Neural progenitor cell (in vitro differentiated cells): ENCODE measurements around the gene FRA10AC1. TPM values are rescaled to one million over a fixed set of nuclear protein-coding genes. Genes with fewer than 3 reads are reported as not detected.
"Not testable (repeated sequence)": the region's sequence is repeated elsewhere in the genome, so short reads cannot be mapped to it uniquely, and the experiment has no call there.

ENCODE experiments used
- DNase-seq: peaks from one replicate; pipeline ENCODE4 v3.0.0-alpha.2; 2016; ENCODE audit warnings: low spot score
- H2AFZ ChIP-seq: fragments of 200-600 bp; sonication (generic); replicated peaks from 2 replicates; pipeline ENCODE4 v1.6.1; 2016; ENCODE audit warnings: antibody characterized with exemption
- H3F3A ChIP-seq: fragments of 200-600 bp; sonication (generic); 2 replicates; pipeline ENCODE4 v1.6.1; 2016; ENCODE audit warnings: antibody characterized with exemption, low read depth
- H3K27ac ChIP-seq: fragments of 200-600 bp; sonication (generic); 2 replicates; pipeline ENCODE4 v1.5.1; 2016; ENCODE audit warnings: mild to moderate bottlenecking
- H3K27me3 ChIP-seq: fragments of 200-600 bp; sonication (generic); 2 replicates; pipeline ENCODE4 v1.6.1; 2016; ENCODE audit warnings: mild to moderate bottlenecking, moderate library complexity
- H3K36me3 ChIP-seq: fragments of 200-600 bp; sonication (generic); 2 replicates; pipeline ENCODE4 v1.5.1; 2016
- H3K4me1 ChIP-seq: fragments of 200-600 bp; sonication (generic); 2 replicates; pipeline ENCODE4 v1.6.1; 2016; ENCODE audit warnings: mixed run types
- H3K4me2 ChIP-seq: fragments of 200-600 bp; sonication (generic); 2 replicates; pipeline ENCODE4 v1.6.1; 2016
- H3K4me3 ChIP-seq: fragments of 200-600 bp; sonication (generic); 2 replicates; pipeline ENCODE4 v1.5.1; 2016
- H3K79me2 ChIP-seq: fragments of 200-600 bp; sonication (generic); 2 replicates; pipeline ENCODE4 v1.6.1; 2016; ENCODE audit warnings: low read depth
- H3K9ac ChIP-seq: fragments of 200-600 bp; sonication (generic); 2 replicates; pipeline ENCODE4 v1.6.1; 2016
- H3K9me3 ChIP-seq: fragments of 200-600 bp; sonication (generic); 2 replicates; pipeline ENCODE4 v1.5.1; 2016; ENCODE audit warnings: low read depth
- H4K20me1 ChIP-seq: fragments of 200-600 bp; sonication (generic); 2 replicates; pipeline ENCODE4 v1.6.1; 2016; ENCODE audit warnings: low read depth
- H3K27ac Mint-ChIP-seq: 3 replicates; pipeline ENCODE4 v1.8.0; 2021; ENCODE audit warnings: mixed read lengths
- H3K27me3 Mint-ChIP-seq: 2 replicates; pipeline ENCODE4 v1.8.0; 2022; ENCODE audit warnings: low read depth, mild to moderate bottlenecking, inconsistent platforms, moderate library complexity, mixed read lengths; ENCODE audit not compliant: insufficient read depth
- H3K36me3 Mint-ChIP-seq: 3 replicates; pipeline ENCODE4 v1.8.0; 2021; ENCODE audit warnings: mixed read lengths
- H3K4me1 Mint-ChIP-seq: 3 replicates; pipeline ENCODE4 v1.8.0; 2021; ENCODE audit warnings: mixed read lengths
- H3K4me3 Mint-ChIP-seq: 3 replicates; pipeline ENCODE4 v1.8.0; 2021; ENCODE audit warnings: mild to moderate bottlenecking, moderate library complexity, mixed read lengths
- H3K9me3 Mint-ChIP-seq: 3 replicates; pipeline ENCODE4 v1.8.0; 2020; ENCODE audit warnings: mixed read lengths
- EZH2 ChIP-seq: fragments of 200-600 bp; sonication (generic); IDR thresholded peaks from 2 replicates; pipeline ENCODE4 v1.6.1; 2017; ENCODE audit warnings: antibody characterized with exemption, mild to moderate bottlenecking, moderate library complexity
- EZH2phosphoT487 ChIP-seq: fragments of 200-600 bp; sonication (generic); IDR thresholded peaks from 2 replicates; pipeline ENCODE4 v1.6.1; 2017; ENCODE audit warnings: antibody characterized with exemption
- total RNA-seq: library from RNA; depleted of rRNA; stranded (reverse); fragments of >200 nt; gene quantifications from 2 replicates; pipeline ENCODE4 v1.2.3, GENCODE V29; 2015; ENCODE audit warnings: low replicate concordance
- TF ChIP-seq, protein P1 (sequence below): fragments of 200-600 bp; sonication (generic); IDR thresholded peaks from 2 replicates; pipeline ENCODE4 v1.5.1; 2017; ENCODE audit warnings: antibody characterized with exemption, mild to moderate bottlenecking

Gene FRA10AC1
- total RNA-seq, 1 donor from 2014 or later = 31.4 TPM

- H4K20me1 ChIP-seq = no peaks in the 10 kb centered on the region
- Mint-ChIP-seq H3K4me1 (peaks cover 33% of the 10 kb centered on the region), H3K9me3 (no peaks in the 10 kb centered on the region)
Observed at GRCh38 chr10:93703066-93703465, 674 bp upstream of the FRA10AC1 start.

GRCh38 chr10:93701866-93702209, 554 bp downstream of the FRA10AC1 start:
- Mint-ChIP-seq H3K4me3 (no peak overlapping the region), H3K9me3 (no peaks in the 10 kb centered on the region), H3K36me3 (peaks cover 4% of the 10 kb centered on the region), H3K4me1 (peaks cover 30% of the 10 kb centered on the region), H3K27me3 (no peaks in the 10 kb centered on the region), H3K27ac (no peak overlapping the region)
- DNase-seq = no peak
- H2AFZ ChIP-seq = peak overlapping the region; percentile 71
- peak overlapping the region; percentile 62 for H3K9ac ChIP-seq
- H3K36me3 ChIP-seq = peaks cover 12% of the 10 kb centered on the region
- TF ChIP-seq, protein P1, sequence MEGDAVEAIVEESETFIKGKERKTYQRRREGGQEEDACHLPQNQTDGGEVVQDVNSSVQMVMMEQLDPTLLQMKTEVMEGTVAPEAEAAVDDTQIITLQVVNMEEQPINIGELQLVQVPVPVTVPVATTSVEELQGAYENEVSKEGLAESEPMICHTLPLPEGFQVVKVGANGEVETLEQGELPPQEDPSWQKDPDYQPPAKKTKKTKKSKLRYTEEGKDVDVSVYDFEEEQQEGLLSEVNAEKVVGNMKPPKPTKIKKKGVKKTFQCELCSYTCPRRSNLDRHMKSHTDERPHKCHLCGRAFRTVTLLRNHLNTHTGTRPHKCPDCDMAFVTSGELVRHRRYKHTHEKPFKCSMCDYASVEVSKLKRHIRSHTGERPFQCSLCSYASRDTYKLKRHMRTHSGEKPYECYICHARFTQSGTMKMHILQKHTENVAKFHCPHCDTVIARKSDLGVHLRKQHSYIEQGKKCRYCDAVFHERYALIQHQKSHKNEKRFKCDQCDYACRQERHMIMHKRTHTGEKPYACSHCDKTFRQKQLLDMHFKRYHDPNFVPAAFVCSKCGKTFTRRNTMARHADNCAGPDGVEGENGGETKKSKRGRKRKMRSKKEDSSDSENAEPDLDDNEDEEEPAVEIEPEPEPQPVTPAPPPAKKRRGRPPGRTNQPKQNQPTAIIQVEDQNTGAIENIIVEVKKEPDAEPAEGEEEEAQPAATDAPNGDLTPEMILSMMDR = no peak
- no peak for TF ChIP-seq EZH2
- TF ChIP-seq EZH2phosphoT487 = no peak
- H3K79me2 ChIP-seq = peaks cover 11% of the 10 kb centered on the region
- H3K9me3 ChIP-seq = no peaks in the 10 kb centered on the region
- H4K20me1 ChIP-seq = no peaks in the 10 kb centered on the region
- peaks cover 16% of the 10 kb centered on the region for H3K4me1 ChIP-seq
- H3K27me3 ChIP-seq = no peaks in the 10 kb centered on the region
- H3K27ac ChIP-seq = peak overlapping the region; percentile 6
- H3K4me2 ChIP-seq = peak overlapping the region; percentile 88
- H3F3A ChIP-seq = peaks cover 25% of the 10 kb centered on the region
- peak overlapping the region; percentile 68 for H3K4me3 ChIP-seq

More at GRCh38 chr10:93703066-93703465, 674 bp upstream of the FRA10AC1 start:
- DNase-seq = no peak
- Histone ChIP-seq H2AFZ (peak overlapping the region; percentile 93), H3K36me3 (peaks cover 5% of the 10 kb centered on the region), H3K4me3 (peak overlapping the region; percentile 68), H3K27ac (peak overlapping the region; percentile 76), H3K27me3 (no peaks in the 10 kb centered on the region), H3F3A (peaks cover 25% of the 10 kb centered on the region), H3K4me1 (peaks cover 23% of the 10 kb centered on the region), H3K9me3 (no peaks in the 10 kb centered on the region), H3K79me2 (peaks cover 11% of the 10 kb centered on the region), H3K9ac (peak overlapping the region; percentile 69), H3K4me2 (peak overlapping the region; percentile 91)
- Mint-ChIP-seq H3K27ac (no peak overlapping the region), H3K4me3 (no peak overlapping the region), H3K36me3 (no peaks in the 10 kb centered on the region), H3K27me3 (no peaks in the 10 kb centered on the region)
- TF ChIP-seq EZH2phosphoT487 (no peak), EZH2 (no peak)
- TF ChIP-seq, protein P1 = no peak

- no peak for TF ChIP-seq EZH2phosphoT487
- TF ChIP-seq, protein P1 = peak; percentile 17
- H3K4me2 ChIP-seq = no peak overlapping the region
- no peak for DNase-seq
Observed at GRCh38 chr10:93697207-93697606, 5.2 kb downstream of the FRA10AC1 start.

DNA sequence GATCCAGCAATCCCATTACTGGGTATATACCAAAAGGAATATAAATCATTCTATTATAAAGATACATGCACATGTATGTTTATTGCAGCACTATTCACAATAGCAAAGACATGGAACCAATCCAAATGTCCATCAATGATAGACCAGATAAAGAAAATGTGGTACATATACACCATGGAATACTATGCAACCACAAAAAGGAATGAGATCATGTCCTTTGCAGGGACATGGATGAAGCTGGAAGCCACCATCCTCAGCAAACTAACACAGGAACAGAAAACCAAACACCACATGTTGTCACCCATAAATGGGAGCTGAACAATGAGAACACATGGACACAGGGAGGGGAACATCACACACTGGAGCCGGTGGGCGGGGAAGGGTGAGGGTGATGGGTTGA, 5.8 kb downstream of the FRA10AC1 start:
- H3K27me3 Mint-ChIP-seq, H3K4me1 ChIP-seq, H3K79me2 ChIP-seq, H3K27me3 ChIP-seq, H3K4me2 ChIP-seq, H3K4me3 ChIP-seq, DNase-seq, H3K9me3 Mint-ChIP-seq, H3K27ac ChIP-seq, H4K20me1 ChIP-seq, H3K4me3 Mint-ChIP-seq, H3K9me3 ChIP-seq, H3K27ac Mint-ChIP-seq, H2AFZ ChIP-seq, H3K9ac ChIP-seq: not testable (repeated sequence)
- Mint-ChIP-seq H3K4me1 (peaks cover 22% of the 10 kb centered on the region), H3K36me3 (peaks cover 11% of the 10 kb centered on the region)
- Histone ChIP-seq H3K36me3 (peaks cover 23% of the 10 kb centered on the region), H3F3A (peaks cover 15% of the 10 kb centered on the region)

More at GRCh38 chr10:93697207-93697606, 5.2 kb downstream of the FRA10AC1 start:
- Histone ChIP-seq H4K20me1 (no peaks in the 10 kb centered on the region), H3K4me1 (peaks cover 7% of the 10 kb centered on the region), H2AFZ (no peak overlapping the region), H3K4me3 (no peak overlapping the region), H3K27ac (no peak overlapping the region), H3F3A (peaks cover 18% of the 10 kb centered on the region), H3K36me3 (peaks cover 16% of the 10 kb centered on the region), H3K9me3 (no peaks in the 10 kb centered on the region), H3K9ac (no peak overlapping the region), H3K79me2 (peaks cover 11% of the 10 kb centered on the region), H3K27me3 (no peaks in the 10 kb centered on the region)
- Mint-ChIP-seq H3K27ac (no peak overlapping the region), H3K4me1 (peaks cover 22% of the 10 kb centered on the region), H3K36me3 (peaks cover 11% of the 10 kb centered on the region), H3K4me3 (no peak overlapping the region), H3K9me3 (no peaks in the 10 kb centered on the region), H3K27me3 (peaks cover 3% of the 10 kb centered on the region)
